Erythroblast (primary cell): ENCODE measurements around the gene TNFSF12.

Experiments used
- GATA1 ChIP-seq: IDR thresholded peaks from 2 replicates; pipeline ENCODE4 v1.6.1; 2011; ENCODE audit warnings: low read depth, mild to moderate bottlenecking, control low read depth, low read length, moderate library complexity
- POLR2A ChIP-seq: IDR thresholded peaks from 2 replicates; pipeline ENCODE4 v1.6.1; 2011; ENCODE audit warnings: mild to moderate bottlenecking, low read length

- TF ChIP-seq POLR2A (peak; percentile 40), GATA1 (no peak)
These were observed 9.1 kb downstream of the TNFSF12 start for GRCh38 chr17:7557775-7558543.
